Measurements from ENCODE around the gene SERINC4.
A peak's percentile ranks its signal among the peaks of the same experiment; 100 is the strongest.
"Not testable (repeated sequence)": the region's sequence is repeated elsewhere in the genome, so short reads cannot be mapped to it uniquely, and the experiment has no call there.

SERINC4 gene

GRCh38 chr15:43763819-43764446 lies 36.1 kb downstream of the SERINC4 start:
- no peak for FAIRE-seq

GRCh38 chr15:43762824-43763223 lies 37.2 kb downstream of the SERINC4 start:
- FAIRE-seq (no peak), DNase-seq (ENCODE audit: low spot score) (no peak)

More at GRCh38 chr15:43763819-43764446, 36.1 kb downstream of the SERINC4 start:
- no peak for DNase-seq (ENCODE audit: low spot score)

- DNase-seq (ENCODE audit: low spot score) (no peak), FAIRE-seq (no peak)
These were observed 48.1 kb downstream of the SERINC4 start for GRCh38 chr15:43751885-43752284.

DNA sequence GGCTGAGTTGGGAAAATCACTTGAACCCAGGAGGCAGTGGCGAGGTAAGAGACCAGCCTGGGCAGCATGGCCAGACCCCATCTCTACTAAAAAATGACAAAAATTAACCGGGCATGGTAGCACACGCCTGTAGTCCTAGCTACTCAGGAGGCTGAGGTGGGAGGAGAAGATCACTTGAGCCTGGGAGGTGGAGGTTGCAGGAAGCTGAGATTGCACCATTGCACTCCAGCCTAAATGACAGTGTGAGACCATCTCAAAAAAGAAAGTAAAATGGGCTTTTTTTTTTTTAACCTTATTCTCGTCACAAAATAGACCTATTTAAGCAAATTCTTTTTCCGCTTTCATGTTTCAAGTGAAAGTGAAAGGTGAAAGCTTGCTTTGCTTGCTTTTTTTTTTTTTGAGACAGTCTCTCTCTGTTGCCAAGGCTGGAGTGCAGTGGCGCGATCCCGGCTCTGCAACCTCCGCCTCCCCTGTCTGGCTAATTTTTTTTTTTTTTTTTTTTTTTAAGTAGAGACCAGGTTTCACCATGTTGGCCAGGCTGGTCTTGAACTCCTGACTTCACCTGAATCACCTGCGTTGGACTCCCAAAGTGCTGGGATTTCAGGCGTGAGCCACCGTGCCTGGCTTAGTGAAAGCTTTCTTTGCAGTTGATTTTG lies 50.2 kb downstream of the SERINC4 start:
- FAIRE-seq = no peak
- no peak for DNase-seq (ENCODE audit: low spot score)

DNA sequence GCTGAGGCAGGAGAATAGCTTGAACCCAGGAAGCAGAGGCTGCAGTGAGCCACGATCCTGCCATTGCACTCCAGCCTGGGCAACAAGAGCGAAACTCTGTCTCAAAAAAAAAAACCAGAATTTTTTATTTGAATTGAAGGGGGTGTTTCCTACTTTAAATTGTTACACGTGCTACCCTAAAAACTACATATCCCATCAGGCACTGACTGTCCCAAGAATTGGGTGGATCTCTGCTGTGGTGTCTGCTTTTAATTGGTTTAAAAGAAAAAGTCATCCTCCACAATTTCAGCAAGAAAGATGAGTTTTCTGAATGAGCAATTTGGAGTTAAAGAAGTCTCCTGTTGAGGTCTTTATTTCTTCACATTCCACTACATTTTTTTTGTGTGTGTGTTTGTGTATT lies 51.6 kb downstream of the SERINC4 start:
- no peak for FAIRE-seq
- DNase-seq (ENCODE audit: low spot score) = no peak

GRCh38 chr15:43746903-43747309 lies 53.1 kb downstream of the SERINC4 start:
- not testable (repeated sequence) for FAIRE-seq
- DNase-seq (ENCODE audit: low spot score) = peak; percentile 34

DNA sequence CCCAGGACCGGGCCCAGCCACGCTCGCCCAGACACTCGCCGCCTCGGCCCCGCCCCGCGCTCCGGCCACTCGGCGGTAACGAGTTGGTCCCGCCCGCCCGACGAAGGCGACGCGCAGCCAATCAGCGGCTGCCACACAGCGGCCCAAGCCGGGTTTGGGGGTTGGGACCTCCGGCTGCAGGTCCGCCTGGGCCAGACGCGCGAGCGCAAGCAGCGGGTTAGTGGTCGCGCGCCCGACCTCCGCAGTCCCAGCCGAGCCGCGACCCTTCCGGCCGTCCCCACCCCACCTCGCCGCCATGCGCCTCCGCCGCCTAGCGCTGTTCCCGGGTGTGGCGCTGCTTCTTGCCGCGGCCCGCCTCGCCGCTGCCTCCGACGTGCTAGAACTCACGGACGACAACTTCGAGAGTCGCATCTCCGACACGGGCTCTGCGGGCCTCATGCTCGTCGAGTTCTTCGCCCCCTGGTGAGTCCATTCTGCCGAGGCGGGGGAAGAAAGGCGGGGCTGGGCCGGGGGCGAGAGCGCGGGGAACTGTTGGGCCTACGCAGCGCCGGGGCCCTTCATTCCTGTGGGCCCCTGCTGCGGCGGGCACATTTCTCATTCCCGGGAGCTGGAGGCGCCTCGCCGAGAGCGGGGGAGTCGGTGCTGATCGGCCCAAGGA lies 53.6 kb downstream of the SERINC4 start, which contains the start of gene PDIA3:
Gene PDIA3 (plus strand): TSS at position 194 of the 658 bp plus-strand sequence. CDS start 102 bp downstream, at position 296.
- not testable (repeated sequence) for FAIRE-seq
- DNase-seq (ENCODE audit: low spot score) = peak; percentile 71

Measured in RCC 7860 (cell line).